A549 (cell line): ENCODE data around the gene ABT1.

Experiments
- CBX8 ChIP-seq: fragments of 200-600 bp; sonication (generic); IDR thresholded peaks from 2 replicates; pipeline ENCODE4 v1.6.1; 2016
- EHMT2 ChIP-seq: fragments of 200-600 bp; sonication (generic); IDR thresholded peaks from 2 replicates; pipeline ENCODE4 v1.6.1; 2016; ENCODE audit warnings: antibody characterized with exemption, low read depth, mild to moderate bottlenecking, moderate library complexity
- EP300 ChIP-seq, 2 experiments: fragments of >200 bp; sonication (Bioruptor Twin); formaldehyde crosslinking; IDR thresholded peaks; 2 replicates in 1 of 2; 3 replicates in 1 of 2; pipeline ENCODE4 v1.6.1; 2016 to 2017
- JUN ChIP-seq, 2 experiments: fragments of >200 bp; sonication (Bioruptor Twin); formaldehyde crosslinking; IDR thresholded peaks; 2 replicates in 1 of 2; 3 replicates in 1 of 2; pipeline ENCODE4 v1.6.1; 2016 to 2017
- KDM5A ChIP-seq: fragments of 200-600 bp; sonication (generic); IDR thresholded peaks from 2 replicates; pipeline ENCODE4 v1.6.1; 2016; ENCODE audit warnings: antibody characterized with exemption, mild to moderate bottlenecking
- POLR2A ChIP-seq: IDR thresholded peaks from 2 replicates; pipeline ENCODE4 v1.6.1; 2012; ENCODE audit warnings: mild to moderate bottlenecking, low read length
- TP53 ChIP-seq: fragments of 250-450 bp; sonication (Bioruptor Pico); IDR thresholded peaks from 2 replicates; pipeline ENCODE4 v1.5.0; 2021; ENCODE audit warnings: mild to moderate bottlenecking, moderate library complexity
- TF ChIP-seq, protein P1 (sequence below): fragments of >200 bp; sonication (Bioruptor Twin); formaldehyde crosslinking; IDR thresholded peaks from 3 replicates; pipeline ENCODE4 v1.5.1; 2016
- TF ChIP-seq, protein P2 (sequence below): fragments of 150-350 bp; IDR thresholded peaks from 2 replicates; pipeline ENCODE4 v1.6.1; 2014; ENCODE audit warnings: low read depth, mild to moderate bottlenecking, low read length

DNA sequence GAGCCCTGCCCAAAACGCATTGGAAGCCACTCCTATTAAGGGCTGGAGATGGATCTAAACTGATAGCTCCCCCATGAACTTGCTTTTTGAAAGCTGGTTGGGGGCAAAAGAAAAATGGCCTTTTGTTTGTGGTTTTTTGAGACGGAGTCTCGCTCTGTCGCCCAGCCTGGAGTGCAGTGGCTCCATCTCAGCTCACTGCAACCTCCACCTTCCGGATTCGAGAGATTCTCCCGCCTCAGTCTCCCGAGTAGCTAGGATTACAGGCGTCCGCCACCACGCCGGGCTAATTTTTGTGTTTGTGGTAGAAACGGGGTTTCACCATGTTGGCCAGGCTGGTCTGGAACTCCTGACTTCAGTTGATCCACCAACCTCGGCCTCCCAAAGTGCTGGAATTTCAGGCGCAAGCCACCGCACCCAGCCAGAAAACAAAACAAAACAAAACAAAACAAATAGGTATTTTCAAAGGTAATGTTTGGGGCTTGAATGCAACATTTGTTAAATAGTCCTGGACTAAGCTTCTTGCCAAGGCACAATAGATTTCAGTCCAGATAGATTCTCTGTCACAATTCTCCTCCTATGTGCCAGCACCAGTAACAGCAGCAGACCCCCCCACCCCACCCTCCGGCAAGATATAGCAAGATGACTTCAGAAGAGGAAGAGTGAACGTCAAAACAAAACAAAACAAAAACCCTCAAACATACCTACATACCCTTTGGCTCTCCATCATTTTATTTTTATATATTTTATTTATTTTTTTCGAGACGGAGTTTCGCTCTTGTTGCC is 26.5 kb upstream of the ABT1 start:
- TF ChIP-seq EP300 (IDR thresholded peaks at IDR 0.05) (no peak), TP53 (no peak), JUN (IDR thresholded peaks at IDR 0.05) (no peak), KDM5A (no peak), EHMT2 (no peak), CBX8 (no peak), POLR2A (no peak)
- TF ChIP-seq, protein P1, sequence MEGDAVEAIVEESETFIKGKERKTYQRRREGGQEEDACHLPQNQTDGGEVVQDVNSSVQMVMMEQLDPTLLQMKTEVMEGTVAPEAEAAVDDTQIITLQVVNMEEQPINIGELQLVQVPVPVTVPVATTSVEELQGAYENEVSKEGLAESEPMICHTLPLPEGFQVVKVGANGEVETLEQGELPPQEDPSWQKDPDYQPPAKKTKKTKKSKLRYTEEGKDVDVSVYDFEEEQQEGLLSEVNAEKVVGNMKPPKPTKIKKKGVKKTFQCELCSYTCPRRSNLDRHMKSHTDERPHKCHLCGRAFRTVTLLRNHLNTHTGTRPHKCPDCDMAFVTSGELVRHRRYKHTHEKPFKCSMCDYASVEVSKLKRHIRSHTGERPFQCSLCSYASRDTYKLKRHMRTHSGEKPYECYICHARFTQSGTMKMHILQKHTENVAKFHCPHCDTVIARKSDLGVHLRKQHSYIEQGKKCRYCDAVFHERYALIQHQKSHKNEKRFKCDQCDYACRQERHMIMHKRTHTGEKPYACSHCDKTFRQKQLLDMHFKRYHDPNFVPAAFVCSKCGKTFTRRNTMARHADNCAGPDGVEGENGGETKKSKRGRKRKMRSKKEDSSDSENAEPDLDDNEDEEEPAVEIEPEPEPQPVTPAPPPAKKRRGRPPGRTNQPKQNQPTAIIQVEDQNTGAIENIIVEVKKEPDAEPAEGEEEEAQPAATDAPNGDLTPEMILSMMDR: no peak
- TF ChIP-seq, protein P2, sequence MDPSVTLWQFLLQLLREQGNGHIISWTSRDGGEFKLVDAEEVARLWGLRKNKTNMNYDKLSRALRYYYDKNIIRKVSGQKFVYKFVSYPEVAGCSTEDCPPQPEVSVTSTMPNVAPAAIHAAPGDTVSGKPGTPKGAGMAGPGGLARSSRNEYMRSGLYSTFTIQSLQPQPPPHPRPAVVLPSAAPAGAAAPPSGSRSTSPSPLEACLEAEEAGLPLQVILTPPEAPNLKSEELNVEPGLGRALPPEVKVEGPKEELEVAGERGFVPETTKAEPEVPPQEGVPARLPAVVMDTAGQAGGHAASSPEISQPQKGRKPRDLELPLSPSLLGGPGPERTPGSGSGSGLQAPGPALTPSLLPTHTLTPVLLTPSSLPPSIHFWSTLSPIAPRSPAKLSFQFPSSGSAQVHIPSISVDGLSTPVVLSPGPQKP: no peak
